ENCODE measurements around the gene SBF2.

SBF2 gene

GRCh38 chr11:9823439-9823838 lies 470.6 kb downstream of the SBF2 start:
- no peak for DNase-seq

GRCh38 chr11:9821008-9821752 lies 472.8 kb downstream of the SBF2 start:
- no peak for DNase-seq

DNA sequence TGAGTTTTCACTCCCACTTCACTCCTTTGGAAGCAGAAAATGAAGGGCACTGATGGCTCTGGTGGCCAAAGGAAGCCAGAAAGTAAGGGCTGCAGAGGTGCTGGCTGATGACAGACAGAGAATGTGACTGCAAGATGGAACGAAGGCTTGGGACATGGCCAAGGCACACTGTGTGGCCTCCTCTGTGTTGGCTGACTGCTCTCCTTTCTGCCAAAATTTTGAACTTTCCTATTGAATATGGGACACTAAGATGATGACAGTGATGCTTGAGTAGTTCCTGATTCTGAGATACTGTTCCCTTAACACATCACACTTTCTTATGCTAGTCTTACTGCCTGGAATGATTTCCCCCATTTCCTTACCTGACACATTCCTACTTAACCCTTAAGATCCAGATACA lies 473.8 kb downstream of the SBF2 start:
- DNase-seq, result no peak

DNA sequence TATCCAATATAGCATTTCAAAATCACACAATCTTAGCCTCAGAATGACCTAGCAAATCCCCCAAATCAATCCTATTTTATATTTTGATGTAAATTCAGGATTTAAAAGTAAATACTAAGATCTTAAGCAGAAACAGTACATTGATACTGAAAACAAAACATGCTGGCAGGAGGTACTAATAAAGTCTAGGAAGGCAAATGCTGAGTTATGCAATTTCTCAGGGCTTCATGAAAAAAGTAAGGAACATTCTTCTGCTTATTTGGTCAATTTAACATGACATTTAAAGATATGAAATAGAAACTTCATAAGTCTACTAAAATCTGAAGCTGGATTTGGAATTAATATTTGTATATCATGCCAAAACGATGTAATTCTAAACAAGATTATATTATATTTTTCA lies 476.8 kb downstream of the SBF2 start:
- DNase-seq, result no peak

DNA sequence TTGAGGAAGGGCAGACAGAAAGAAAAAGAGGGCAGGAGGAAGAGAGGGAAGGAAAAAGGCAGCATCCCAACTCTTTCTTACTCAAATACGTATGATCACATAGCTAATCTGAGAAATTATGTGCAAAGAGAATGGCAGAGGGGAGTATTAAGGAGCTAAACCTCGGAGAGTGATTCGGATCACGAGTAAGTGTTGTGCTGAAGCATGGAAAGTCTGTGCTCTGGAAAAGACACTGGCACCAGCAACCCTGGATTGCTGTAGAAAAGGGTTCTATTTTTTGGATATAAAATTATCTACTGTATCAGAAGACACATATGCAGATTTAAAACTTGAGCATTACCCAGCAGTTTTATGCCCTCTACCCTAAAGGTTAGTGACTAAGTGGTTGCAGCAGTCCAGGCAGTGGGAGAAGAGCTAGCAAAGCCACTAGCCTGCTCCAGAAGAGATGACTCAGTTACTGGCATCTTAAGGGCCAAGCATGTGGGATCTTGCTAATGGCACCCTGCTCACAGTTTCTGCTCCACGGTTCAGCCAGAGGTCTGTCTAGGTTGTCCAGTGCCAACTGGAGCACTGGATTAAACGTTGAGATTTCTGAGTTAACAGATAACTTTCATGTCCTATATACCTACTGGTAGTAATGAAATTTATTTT lies 478.4 kb downstream of the SBF2 start:
- DNase-seq, result peak in 1 of 51 donors; percentile 7

DNA sequence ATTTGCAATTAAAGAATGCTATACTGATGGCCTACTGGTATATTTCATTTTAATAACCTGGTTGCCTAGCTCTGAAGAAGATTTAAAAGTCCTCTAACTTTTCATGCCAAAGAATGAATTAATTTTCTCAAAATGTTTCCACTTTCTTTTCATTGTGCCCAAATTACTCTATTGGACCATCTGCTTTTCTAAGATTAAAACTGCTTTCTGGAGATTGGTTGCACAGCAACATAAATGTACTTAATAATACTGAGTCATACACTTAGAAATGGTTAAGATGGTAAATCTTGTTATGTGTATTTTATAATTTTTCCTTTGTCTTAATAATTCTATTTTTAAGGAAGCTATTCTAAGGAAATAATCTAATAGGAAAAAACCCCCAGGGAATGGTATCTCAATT lies 479.9 kb downstream of the SBF2 start:
- no peak for DNase-seq

DNA sequence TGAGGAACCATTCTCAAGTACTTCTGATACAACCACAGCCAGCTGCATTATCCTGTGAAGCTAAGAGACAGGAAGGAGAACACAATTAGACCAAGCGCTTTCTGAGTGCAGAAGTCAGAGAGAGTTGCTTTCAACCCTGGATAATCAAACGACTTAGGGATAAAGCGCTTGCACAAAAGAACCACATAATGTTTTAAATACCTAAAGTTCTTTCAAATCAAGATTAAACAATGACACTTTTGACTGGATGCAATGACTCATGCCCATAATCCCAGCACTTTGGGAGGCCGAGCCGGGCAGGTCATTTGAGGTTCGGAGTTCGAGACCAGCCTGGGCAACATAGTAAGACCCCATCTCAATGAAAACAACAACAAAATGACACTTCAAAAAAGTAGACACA lies 485.1 kb downstream of the SBF2 start:
- no peak for DNase-seq

GRCh38 chr11:9806946-9807687 lies 486.9 kb downstream of the SBF2 start:
- DNase-seq, result no peak

- DNase-seq, result no peak
These were observed 489.6 kb downstream of the SBF2 start for GRCh38 chr11:9804419-9804902.

GRCh38 chr11:9803685-9804418 lies 490.2 kb downstream of the SBF2 start:
- no peak for DNase-seq

DNA sequence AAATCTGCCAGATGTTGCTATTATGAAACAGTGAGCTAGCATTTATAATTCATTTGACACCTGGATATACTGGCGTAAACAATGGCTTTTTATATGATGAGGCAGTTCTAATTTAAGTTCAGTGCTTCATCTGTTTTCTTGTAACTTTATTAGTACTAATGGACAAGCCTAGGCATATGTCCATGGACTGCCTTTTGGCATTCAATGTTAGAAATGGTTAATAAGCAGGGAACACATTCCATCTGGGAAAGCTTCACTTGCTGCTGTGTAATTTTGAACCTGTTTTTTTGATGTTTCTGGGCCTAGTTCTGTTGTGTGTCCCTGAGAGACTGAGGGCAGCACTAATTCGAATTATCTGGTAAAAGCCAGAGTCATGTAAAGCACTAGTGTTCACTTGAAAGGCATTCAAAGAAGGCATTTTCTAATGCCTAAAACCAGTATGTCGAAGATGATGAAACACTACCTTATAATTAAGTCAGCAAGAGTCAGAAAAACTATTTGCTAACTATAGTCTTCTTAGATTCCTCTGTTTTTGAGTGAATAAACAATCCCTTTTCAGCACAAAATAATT lies 491.6 kb downstream of the SBF2 start:
- no peak for DNase-seq

DNA sequence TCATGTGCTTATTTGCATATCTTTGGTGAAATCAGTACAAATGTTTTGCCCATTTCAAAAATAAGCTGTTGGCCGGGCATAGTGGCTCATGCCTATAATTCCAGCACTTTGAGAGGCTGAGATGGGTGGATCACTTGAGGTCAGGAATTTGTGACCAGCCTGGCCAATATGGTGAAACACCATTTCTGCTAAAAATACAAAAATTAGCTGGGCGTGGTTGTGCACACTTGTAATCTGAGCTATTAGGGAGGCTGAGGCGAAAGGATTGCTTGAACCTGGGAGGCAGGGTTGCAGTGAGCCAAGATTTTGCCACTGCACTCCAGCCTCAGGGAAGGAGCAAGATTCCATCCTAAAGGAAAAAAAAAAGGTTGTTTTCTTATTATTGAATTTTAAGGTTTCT lies 494.1 kb downstream of the SBF2 start:
- no peak for DNase-seq

GRCh38 chr11:9797300-9797699 lies 496.7 kb downstream of the SBF2 start:
- DNase-seq, result no peak

DNA sequence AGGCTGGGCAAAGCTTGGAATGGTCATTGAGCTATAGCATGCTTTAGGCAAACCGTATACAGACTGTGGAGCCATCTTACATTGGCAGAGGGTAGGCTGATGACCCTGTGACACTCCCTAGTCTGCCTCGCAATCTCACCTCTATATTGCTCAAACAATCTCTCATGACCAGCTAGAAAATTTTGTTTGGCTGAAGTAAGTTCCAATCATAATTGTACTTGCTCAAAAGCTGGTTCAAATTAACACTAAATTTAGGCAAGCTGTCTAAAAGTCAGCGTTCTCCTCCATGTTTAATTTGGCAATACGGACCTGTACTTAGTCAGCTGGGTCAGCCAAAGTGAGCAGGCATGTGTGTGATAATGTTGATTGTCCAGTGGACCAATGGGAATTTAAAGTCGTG lies 497.2 kb downstream of the SBF2 start:
- no peak for DNase-seq

DNA sequence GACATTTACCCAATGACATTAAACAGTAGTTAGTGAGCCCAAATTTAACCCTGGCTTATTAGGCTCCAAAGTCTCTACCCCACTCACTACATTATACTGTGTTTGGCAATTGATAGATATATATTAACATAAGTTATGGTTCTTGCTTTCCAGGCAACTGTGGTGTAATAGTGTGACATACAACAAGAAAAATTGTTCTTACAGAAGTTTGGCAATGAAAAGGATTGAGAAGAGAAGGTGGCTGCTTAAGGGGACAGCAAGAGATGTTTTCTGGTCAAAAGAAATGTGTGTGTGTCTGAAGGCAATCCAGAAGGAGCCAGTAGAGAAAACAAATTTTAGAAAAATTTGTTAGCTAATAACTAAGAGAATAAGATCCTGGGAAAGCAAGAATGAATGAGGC lies 497.8 kb downstream of the SBF2 start:
- DNase-seq, result no peak

DNA sequence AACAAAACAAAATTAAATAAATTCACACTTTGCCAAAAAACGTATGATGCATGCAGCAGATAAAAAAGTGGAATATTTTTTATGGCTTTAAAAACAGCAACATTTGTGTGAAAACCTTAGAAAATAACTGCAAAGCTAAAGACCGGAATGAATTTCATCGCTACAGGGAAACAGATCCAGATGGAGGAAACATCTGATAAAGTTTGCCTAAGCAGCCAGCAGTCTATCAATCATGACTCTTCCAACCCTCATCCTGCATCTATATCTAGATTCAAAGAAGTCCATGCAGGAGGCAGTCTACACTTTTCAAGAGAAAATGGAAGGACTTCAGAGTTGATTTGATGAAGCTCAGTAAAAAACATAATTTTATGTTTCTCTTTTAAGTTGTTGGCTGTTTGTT lies 503.3 kb downstream of the SBF2 start:
- DNase-seq, result no peak

- DNase-seq, result no peak
These were observed 504.1 kb downstream of the SBF2 start for GRCh38 chr11:9789910-9790309.

GRCh38 chr11:9787981-9788521 lies 506.0 kb downstream of the SBF2 start:
- peak in 3 of 51 donors; percentile 4 to 8 (median 5) for DNase-seq

GRCh38 chr11:9787260-9787659 lies 506.8 kb downstream of the SBF2 start:
- DNase-seq, result no peak

DNA sequence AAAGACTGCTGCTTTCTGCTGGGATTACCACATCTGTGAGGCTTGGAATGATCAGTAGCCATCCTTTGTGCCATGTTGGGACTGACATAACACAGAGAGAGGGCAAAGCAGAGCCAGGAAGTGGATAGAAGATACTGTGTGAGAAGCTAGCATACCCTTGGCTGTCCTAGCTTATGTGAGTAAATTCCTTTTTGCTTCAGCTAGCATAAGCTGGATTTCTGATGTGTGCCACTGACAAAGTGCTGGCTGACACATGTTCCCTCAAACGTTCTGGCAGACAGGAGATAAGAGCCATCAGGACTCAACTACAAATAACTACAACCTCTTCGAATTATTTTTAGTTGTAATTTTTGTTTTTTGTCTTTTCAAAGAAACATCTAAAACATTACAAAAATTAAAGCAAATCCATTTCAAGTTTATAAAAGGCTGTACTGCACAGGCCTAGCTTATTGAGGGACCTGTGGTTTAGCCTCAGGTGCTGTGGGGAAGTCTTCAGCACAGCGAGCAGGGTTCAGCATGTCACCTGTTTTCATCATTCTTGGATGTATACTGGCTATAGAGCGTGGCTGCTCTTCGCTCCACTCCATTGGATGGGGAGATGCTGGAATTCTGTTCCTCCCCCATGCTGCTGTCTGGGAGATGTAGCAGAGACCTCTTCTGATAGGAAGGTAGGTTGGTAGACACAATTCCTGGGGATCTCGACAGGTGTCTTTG lies 509.3 kb downstream of the SBF2 start:
- no peak for DNase-seq
